B cell (primary cell): ENCODE results near the gene C20orf204. TPM values are rescaled to one million over a fixed set of nuclear protein-coding genes. Genes with fewer than 3 reads are reported as not detected.

Experiments
- ATAC-seq: fragments of 200-7000 bp; cut with Tn5 transposase; one replicate; pipeline ENCODE4 v1.10.0; 2021; ENCODE audit warnings: low read depth, mild to moderate bottlenecking, moderate number of reproducible peaks, moderate library complexity
- CTCF ChIA-PET: fragments of 350-600 bp; sonication (Branson Sonifier 250); formaldehyde crosslinking; loops from one replicate; lab custom pipeline; 2021; ENCODE audit warnings: antibody characterized with exemption, inconsistent platforms; lab: Charles Lee
- POLR2A ChIA-PET: fragments of 350-600 bp; sonication (Branson Sonifier 250); formaldehyde crosslinking; loops from one replicate; lab custom pipeline; 2021; ENCODE audit warnings: antibody characterized with exemption; lab: Charles Lee
- DNase-seq: peaks from one replicate; pipeline ENCODE4 v3.0.0; 2013
- H2AFZ ChIP-seq: 2 replicates; pipeline ENCODE4 v1.6.1; 2012; ENCODE audit warnings: mild to moderate bottlenecking, low read depth, low read length; ENCODE audit not compliant: insufficient read depth, poor library complexity, severe bottlenecking
- H3K27ac ChIP-seq, 2 donors: 1 replicate in 1 of 2; 2 replicates in 1 of 2; pipeline ENCODE4 v1.5.1; 2012 to 2013; ENCODE audit warnings: low read length in 2 of 2, mild to moderate bottlenecking in 2 of 2, moderate library complexity in 1 of 2
- H3K27me3 ChIP-seq, 4 experiments: fragments of 200-600 bp in 1 of 4; sonication (generic) in 1 of 4; replicated peaks in 1 of 4; 1 replicate in 2 of 4; 2 replicates in 2 of 4; pipeline versions ENCODE4 v1.6.1 to v1.7.0; 2013 to 2016; ENCODE audit warnings: low read length in 3 of 4, mild to moderate bottlenecking in 2 of 4, mixed read lengths in 1 of 4, moderate library complexity in 1 of 4; ENCODE audit not compliant: insufficient read depth in 4 of 4, control insufficient read depth in 3 of 4; ENCODE audit errors: control extremely low read depth in 1 of 4
- H3K36me3 ChIP-seq, 2 experiments: replicated peaks in 1 of 2; 1 replicate in 1 of 2; 2 replicates in 1 of 2; pipeline versions ENCODE4 v1.6.1 to v1.7.1; 2013; ENCODE audit warnings: low read length in 1 of 2; ENCODE audit not compliant: insufficient read depth in 2 of 2, control insufficient read depth in 1 of 2; ENCODE audit errors: control extremely low read depth in 1 of 2, extremely low read depth in 1 of 2
- H3K4me1 ChIP-seq, 2 donors: fragments of 200-600 bp in 1 of 2; sonication (generic) in 1 of 2; 1 replicate in 1 of 2; 2 replicates in 1 of 2; pipeline versions ENCODE4 v1.5.1 to v1.6.1; 2013 to 2017; ENCODE audit warnings: low read length in 2 of 2; ENCODE audit not compliant: control insufficient read depth in 2 of 2, insufficient read depth in 2 of 2
- H3K4me2 ChIP-seq: replicated peaks from 2 replicates; pipeline ENCODE3; 2012; ENCODE audit warnings: mild to moderate bottlenecking, low read depth, low read length; ENCODE audit not compliant: poor library complexity, severe bottlenecking
- H3K4me3 ChIP-seq, 5 experiments: fragments of 200-600 bp in 1 of 5; sonication (generic) in 1 of 5; 1 replicate in 3 of 5; 2 replicates in 2 of 5; pipeline versions ENCODE4 v1.5.1 to v1.7.0; 2011 to 2016; ENCODE audit warnings: low read length in 4 of 5, mild to moderate bottlenecking in 4 of 5, low read depth in 2 of 5, control low read depth in 1 of 5, moderate library complexity in 1 of 5; ENCODE audit not compliant: insufficient read depth in 1 of 5; ENCODE audit errors: control extremely low read depth in 1 of 5, extremely low read depth in 1 of 5
- H3K79me2 ChIP-seq: fragments of 200-600 bp; sonication (generic); one replicate; pipeline ENCODE4 v1.6.0; 2016; ENCODE audit warnings: low read length; ENCODE audit not compliant: control insufficient read depth, insufficient read depth
- H3K9ac ChIP-seq: fragments of 200-600 bp; sonication (generic); 2 replicates; pipeline ENCODE4 v1.6.1; 2017; ENCODE audit warnings: mild to moderate bottlenecking, low read length, moderate library complexity
- H3K9me3 ChIP-seq, 3 donors: one replicate each; pipeline versions ENCODE4 v1.6.1 to v1.7.1; 2013; ENCODE audit warnings: low read length in 2 of 3; ENCODE audit not compliant: control insufficient read depth in 2 of 3, insufficient read depth in 1 of 3; ENCODE audit errors: control extremely low read depth in 1 of 3
- H4K20me1 ChIP-seq: 2 replicates; pipeline ENCODE4 v1.6.0; 2012; ENCODE audit warnings: mild to moderate bottlenecking, low read length; ENCODE audit not compliant: insufficient read depth, control insufficient read depth, poor library complexity, severe bottlenecking
- H3K27ac Mint-ChIP-seq: one replicate; pipeline ENCODE4 v1.8.0; 2021; ENCODE audit warnings: mixed read lengths
- H3K27me3 Mint-ChIP-seq: one replicate; pipeline ENCODE4 v1.8.0; 2021; ENCODE audit warnings: mixed read lengths
- H3K4me1 Mint-ChIP-seq: one replicate; pipeline ENCODE4 v1.8.0; 2021; ENCODE audit warnings: mixed read lengths
- H3K4me3 Mint-ChIP-seq: one replicate; pipeline ENCODE4 v1.8.0; 2021; ENCODE audit warnings: mixed read lengths
- H3K9me3 Mint-ChIP-seq: one replicate; pipeline ENCODE4 v1.8.0; 2022; ENCODE audit warnings: mixed read lengths; ENCODE audit not compliant: insufficient read depth
- EZH2 ChIP-seq: IDR thresholded peaks from 2 replicates; pipeline ENCODE4 v1.6.1; 2012; ENCODE audit warnings: borderline replicate concordance, low read depth, mild to moderate bottlenecking, moderate library complexity, low read length; ENCODE audit not compliant: insufficient read depth, poor library complexity, severe bottlenecking
- WGBS: methylation state at CpG from one replicate; pipeline ENCODE4 v1.1.5; 2013; ENCODE audit warnings: missing lambda C conversion rate; ENCODE audit not compliant: insufficient coverage; 5-methylcytosine and 5-hydroxymethylcytosine counted together
- intact Hi-C: fragments of 100-400 bp; cut with micrococcal nuclease; formaldehyde crosslinking; loops from one replicate; pipeline ENCODE4 v1.10.0; 2022
- polyA plus RNA-seq: library from polyadenylated mRNA; depleted of rRNA; stranded (reverse); fragments of >200 nt; gene quantifications from 2 replicates; pipeline ENCODE4 v1.2.3, GENCODE V29; 2012
- total RNA-seq, 2 donors: library from RNA; stranded (reverse); fragments of 120-200 nt in 1 of 2; gene quantifications; 1 replicate in 1 of 2; 2 replicates in 1 of 2; pipeline versions ENCODE4 v1.2.3 to v1.2.4, GENCODE V29; 2013 to 2022
- TF ChIP-seq, protein P1 (sequence below): fragments of 200-600 bp; IDR thresholded peaks from one replicate; pipeline ENCODE4 v1.8.0; 2022; ENCODE audit warnings: antibody characterized with exemption, mild to moderate bottlenecking

Gene C20orf204
- total and polyA plus RNA-seq, 2 donors (not counting 1 experiment from before 2014, with no cell fraction given) = 0.24 to 2.5 TPM

DNA sequence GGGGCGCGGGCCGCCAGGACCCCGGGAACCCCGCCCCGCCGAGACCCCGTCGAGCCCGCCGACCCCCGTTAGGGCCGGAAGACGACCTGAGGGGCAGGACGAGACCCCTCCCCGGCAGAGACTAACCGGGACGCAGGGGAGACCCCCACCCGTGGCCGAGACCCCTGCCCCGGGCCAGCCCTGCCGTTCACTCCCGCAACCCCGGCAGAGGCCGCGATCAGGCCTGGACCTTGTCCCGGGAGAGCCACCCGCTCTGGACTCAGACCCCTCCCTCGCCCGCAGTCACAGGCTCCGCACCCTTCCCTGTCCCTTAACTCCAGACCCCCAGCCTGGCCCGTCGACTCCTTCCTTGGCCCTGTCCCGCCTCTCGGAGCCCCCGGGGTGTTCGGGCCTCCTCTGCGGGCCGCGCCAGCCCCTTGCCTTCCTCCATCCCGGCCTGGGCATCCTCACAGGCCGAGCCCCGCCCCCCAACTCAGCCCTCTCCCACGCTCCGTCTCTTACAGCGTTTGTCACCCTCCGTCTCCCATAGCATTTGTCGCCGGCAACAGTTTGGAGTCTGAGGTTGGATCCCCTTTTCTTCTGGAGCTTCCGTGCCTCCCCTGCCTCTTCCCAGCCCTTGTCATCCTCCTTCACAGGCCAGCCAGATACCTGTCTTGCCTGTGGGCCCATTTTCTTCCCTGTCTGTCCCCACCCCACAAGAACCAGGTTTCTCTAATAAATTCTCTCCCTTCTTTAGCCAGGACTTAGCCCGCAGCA, 27.6 kb downstream of the C20orf204 start:
- no peaks in the 10 kb centered on the region for H3K9me3 ChIP-seq
- peak overlapping the region; percentile 83 for H3K9ac ChIP-seq
- H3K9me3 Mint-ChIP-seq = no peaks in the 10 kb centered on the region
- H3K4me1 ChIP-seq = peaks cover 49 to 61% of the 10 kb centered on the region in 2 donors
- CTCF ChIA-PET = interaction anchor here (0.7 to 3.2 kb wide), 11 partner anchors 13 to 155 kb away, joined by 3 to 16 read pairs (median 4); partner anchors contain the start of genes LKAAEAR1, PRPF6 and RGS19
- H3K4me3 Mint-ChIP-seq = peak overlapping the region; percentile 88
- H3K27ac ChIP-seq = peak overlapping the region in 1 of 2 donors; percentile 69
- peak overlapping the region in 4 of 5 experiments; percentile 63 to 79 (median 70) for H3K4me3 ChIP-seq
- peaks cover 6% of the 10 kb centered on the region for H4K20me1 ChIP-seq
- WGBS = 2% methylated on average over 51 of the region's 51 CpGs
- no peak for ATAC-seq
- no peaks in the 10 kb centered on the region for H3K36me3 ChIP-seq
- H2AFZ ChIP-seq = peak overlapping the region; percentile 90
- POLR2A ChIA-PET = interaction anchor here (0.8 to 4.2 kb wide), 8 partner anchors 14 to 543 kb away, joined by 3 to 55 read pairs (median 3); partner anchors contain the start of genes OPRL1, PPDPF, RGS19 and UCKL1
- H3K79me2 ChIP-seq = peaks cover 13% of the 10 kb centered on the region
- peak overlapping the region; percentile 98 for H3K4me2 ChIP-seq
- no peak for DNase-seq
- H3K27me3 ChIP-seq = no peaks in the 10 kb centered on the region
- peaks cover 45% of the 10 kb centered on the region for H3K4me1 Mint-ChIP-seq
- no peaks in the 10 kb centered on the region for H3K27me3 Mint-ChIP-seq
- TF ChIP-seq, protein P1, sequence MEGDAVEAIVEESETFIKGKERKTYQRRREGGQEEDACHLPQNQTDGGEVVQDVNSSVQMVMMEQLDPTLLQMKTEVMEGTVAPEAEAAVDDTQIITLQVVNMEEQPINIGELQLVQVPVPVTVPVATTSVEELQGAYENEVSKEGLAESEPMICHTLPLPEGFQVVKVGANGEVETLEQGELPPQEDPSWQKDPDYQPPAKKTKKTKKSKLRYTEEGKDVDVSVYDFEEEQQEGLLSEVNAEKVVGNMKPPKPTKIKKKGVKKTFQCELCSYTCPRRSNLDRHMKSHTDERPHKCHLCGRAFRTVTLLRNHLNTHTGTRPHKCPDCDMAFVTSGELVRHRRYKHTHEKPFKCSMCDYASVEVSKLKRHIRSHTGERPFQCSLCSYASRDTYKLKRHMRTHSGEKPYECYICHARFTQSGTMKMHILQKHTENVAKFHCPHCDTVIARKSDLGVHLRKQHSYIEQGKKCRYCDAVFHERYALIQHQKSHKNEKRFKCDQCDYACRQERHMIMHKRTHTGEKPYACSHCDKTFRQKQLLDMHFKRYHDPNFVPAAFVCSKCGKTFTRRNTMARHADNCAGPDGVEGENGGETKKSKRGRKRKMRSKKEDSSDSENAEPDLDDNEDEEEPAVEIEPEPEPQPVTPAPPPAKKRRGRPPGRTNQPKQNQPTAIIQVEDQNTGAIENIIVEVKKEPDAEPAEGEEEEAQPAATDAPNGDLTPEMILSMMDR = no peak
- TF ChIP-seq EZH2 = no peak
- peak overlapping the region; percentile 84 for H3K27ac Mint-ChIP-seq
- intact Hi-C loops = loop anchor here (1.0 to 5.0 kb wide), 5 partner anchors 16 to 406 kb away; partner anchors contain the start of genes ARFRP1, RGS19, RTEL1 and ZGPAT
